Muscle of back (tissue), 13 donors: ENCODE results near the gene NPTX1. TPM values are rescaled to one million over a fixed set of nuclear protein-coding genes. Genes with fewer than 3 reads are reported as not detected.
A peak's percentile ranks its signal among the peaks of the same experiment; 100 is the strongest.
"Not testable (repeated sequence)": the region's sequence is repeated elsewhere in the genome, so short reads cannot be mapped to it uniquely, and the experiment has no call there.

Experiments
- DNase-seq, 3 donors: peaks; one replicate each; pipeline versions ENCODE4 v3.0.0 to v3.0.0-alpha.2; 2013
- long read RNA-seq, 9 donors: transcript quantifications; one replicate each; lab custom pipeline, GENCODE V29; 2026
- polyA plus RNA-seq, 10 donors: library from polyadenylated mRNA; unstranded; fragments of 120-200 nt; gene quantifications; one replicate each; pipeline ENCODE4 v1.2.1, GENCODE V29; 2013; ENCODE audit not compliant: insufficient read length in 10 of 10

The NPTX1 gene
- under 1 TPM; 0.12 to 0.58 (median 0.20) TPM for polyA plus RNA-seq
- long read RNA-seq, donor 1 = 0 reads
- long read RNA-seq, donor 2 = 0 reads
- long read RNA-seq, donor 3 = 0 reads
- long read RNA-seq, donor 4 = 0 reads
- long read RNA-seq, donor 5 = 0 reads
- long read RNA-seq, donor 6, full-length matches to known transcripts = 1 of 1 reads
- long read RNA-seq, donor 6, partial matches to known transcripts = 0 of 1 reads
- long read RNA-seq, donor 6, other reads (novel, unspliced or antisense) = 0 of 1 reads
- long read RNA-seq, donor 7 = 0 reads
- long read RNA-seq, donor 8 = 0 reads
- long read RNA-seq, donor 9 = 0 reads

DNA sequence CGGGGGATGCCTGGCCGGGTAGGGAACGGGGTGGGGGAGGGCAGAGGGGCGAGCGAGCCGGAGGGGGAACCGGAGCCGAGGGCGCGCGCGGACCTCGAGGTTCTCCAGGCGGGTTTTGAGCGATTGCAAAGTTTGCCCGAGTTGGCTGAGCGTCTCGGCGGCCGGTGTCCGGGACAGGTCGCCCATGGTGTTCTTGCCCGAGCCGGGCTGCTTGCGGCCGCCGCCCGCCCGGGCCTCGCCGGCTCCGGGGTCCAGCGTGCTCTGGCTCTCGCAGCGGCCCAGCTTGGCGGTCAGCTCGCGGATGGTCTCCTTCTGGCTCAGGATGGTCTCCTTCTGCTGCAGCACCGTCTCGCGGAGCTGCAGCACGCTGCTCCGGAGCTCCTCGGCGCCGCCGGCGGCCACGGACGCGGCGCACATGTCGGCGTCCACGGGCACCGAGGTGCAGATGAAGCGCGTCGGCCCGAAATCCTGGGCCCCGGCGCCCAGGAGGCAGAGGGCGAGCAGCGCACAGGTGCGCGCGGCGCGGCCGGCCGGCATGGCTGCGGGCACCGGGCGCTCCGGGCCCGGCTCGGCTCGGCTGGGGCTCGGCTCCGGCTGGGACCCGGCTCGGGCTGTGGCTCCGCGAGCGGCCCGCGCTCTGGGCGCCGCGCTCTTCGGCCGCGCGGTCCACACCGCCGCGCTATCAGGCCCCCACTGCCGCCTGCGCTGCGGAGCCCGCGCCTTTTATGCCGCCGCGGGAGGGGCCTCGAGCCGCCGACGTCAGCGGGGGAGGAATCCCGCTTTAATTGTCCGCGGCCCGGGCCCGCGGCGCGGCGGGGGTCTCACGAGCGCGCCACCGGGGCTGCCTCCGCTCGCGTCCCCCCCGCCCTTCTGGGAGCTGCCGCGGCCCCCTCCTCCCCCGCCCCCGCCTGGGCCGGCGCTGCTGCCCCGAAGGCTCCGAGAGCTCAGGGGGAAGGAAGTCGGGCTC, at the start of gene NPTX1:
TSS of gene NPTX1 (minus strand) at position 698 of the 967 bp plus-strand sequence. CDS start at position 537, 161 bp downstream.
- peak in 1 of 3 donors; percentile 65 for DNase-seq

GRCh38 chr17:80523956-80524712, 47.7 kb upstream of the NPTX1 start:
- peak in 1 of 3 donors; percentile 26 for DNase-seq

- DNase-seq = no peak
These were observed 46.8 kb upstream of the NPTX1 start for GRCh38 chr17:80523054-80523744.

DNA sequence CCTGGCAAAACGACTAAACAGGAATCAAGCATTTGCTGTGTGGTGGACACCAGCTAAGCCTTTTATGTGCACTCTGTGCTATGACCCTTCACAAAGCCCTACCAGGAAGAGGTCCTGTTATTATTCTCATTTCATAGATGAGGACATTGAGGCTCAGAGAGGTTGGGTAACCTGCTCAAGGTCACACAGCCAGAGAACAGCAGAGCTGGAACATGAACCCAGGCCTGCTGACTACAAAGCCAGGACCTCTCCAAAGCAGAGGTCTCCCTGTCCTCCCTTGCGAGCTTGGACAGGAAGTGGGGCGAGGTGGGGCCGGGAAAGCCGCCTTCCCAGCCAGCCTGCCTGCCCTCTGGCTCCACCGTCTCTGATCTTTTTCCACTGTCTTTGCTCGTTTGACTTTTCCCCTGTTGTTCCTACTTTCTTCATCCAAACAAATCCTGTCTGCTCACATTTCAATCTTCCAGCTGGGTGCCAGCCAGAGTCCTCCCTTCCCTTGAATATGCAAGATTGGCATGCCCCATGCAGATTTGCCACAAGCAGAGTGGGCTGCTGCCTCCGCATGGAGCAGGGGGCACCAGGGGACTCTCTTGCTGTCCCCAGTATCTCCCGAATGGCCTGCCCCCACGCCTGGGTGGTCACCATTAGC, 44.5 kb upstream of the NPTX1 start:
- DNase-seq = no peak

GRCh38 chr17:80519091-80519781, 42.8 kb upstream of the NPTX1 start:
- DNase-seq = no peak

- DNase-seq = no peak
These were observed 42.0 kb upstream of the NPTX1 start for GRCh38 chr17:80518392-80518791.

- DNase-seq = no peak
These were observed 41.2 kb upstream of the NPTX1 start for GRCh38 chr17:80517641-80518040.

GRCh38 chr17:80516171-80516932, 39.9 kb upstream of the NPTX1 start:
- DNase-seq = no peak

GRCh38 chr17:80513892-80514291, 37.5 kb upstream of the NPTX1 start:
- no peak for DNase-seq

GRCh38 chr17:80513201-80513600, 36.8 kb upstream of the NPTX1 start:
- DNase-seq = no peak

- DNase-seq = no peak
These were observed 35.8 kb upstream of the NPTX1 start for GRCh38 chr17:80512233-80512632.

GRCh38 chr17:80511222-80512180, 35.1 kb upstream of the NPTX1 start:
- no peak for DNase-seq

GRCh38 chr17:80510772-80511171, 34.4 kb upstream of the NPTX1 start:
- no peak for DNase-seq

- DNase-seq = no peak
These were observed 33.7 kb upstream of the NPTX1 start for GRCh38 chr17:80510132-80510531.

DNA sequence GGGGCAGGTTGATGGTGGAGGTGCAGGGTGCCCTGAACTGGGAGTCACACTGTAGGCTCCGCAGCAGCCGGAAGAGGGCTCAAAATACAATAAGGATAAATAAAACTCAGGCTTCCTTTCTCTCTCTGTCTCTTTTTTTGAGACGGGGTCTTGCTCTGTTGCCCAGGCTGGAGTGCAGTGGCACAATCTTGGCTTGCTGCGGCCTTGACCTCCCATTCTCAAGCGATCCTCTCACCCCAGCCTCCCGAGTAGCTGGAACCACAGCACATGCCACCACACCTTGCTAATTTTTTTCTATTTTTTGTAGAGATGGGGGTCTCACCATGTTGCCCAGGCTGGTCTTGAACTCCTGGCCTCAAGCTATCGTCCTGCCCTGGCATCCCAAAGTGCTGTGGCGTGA, 32.9 kb upstream of the NPTX1 start:
- DNase-seq = no peak

DNA sequence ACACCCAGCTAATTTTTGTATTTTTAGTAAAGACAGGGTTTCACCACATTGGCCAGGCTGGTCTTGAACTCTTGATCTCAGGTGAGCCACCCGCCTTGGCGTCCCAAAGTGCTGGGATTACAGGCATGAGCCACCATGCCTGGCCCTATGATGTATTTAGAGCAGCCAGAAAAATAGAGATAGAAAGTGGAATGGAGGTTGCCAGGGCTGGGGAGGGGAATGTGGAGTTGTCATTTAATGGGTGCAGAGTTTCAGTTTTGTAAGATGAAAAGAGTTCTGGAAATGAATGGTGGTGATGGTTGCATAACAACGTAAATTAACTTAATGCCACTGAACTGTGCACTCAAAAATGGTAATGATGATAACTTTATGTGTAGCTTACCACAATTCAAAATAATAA, 31.6 kb upstream of the NPTX1 start:
- no peak for DNase-seq

DNA sequence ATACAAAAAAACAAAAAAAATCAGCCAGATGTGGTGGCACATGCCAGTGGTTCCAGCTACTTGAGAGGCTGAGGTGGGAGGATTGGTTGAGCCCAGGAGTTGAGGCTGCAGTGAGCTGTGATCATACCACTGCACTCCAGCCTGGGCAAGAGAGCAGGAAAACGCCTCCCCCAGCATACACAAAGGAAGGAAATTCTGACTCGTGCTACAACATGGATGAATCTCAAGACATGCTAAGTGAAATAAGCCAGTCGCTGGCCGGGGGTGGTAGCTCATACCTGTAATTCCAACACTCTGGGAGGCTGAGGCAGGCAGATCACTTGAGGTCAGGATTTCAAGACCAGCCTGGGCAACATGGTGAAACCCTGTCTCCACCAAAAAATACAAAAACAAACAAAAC, 30.8 kb upstream of the NPTX1 start:
- not testable (repeated sequence) for DNase-seq
